Activated naive CD8-positive, alpha-beta T cell treated with anti-CD3 and anti-CD28 coated beads, Interleukin-2, amount 50 U/mL, for 16 hours (primary cell): ENCODE measurements around the gene RAPGEF6.
"Not testable (repeated sequence)": the region's sequence is repeated elsewhere in the genome, so short reads cannot be mapped to it uniquely, and the experiment has no call there.

Experiments used
- DNase-seq: peaks from one replicate; pipeline ENCODE4 v3.0.0-alpha.2; 2020; ENCODE audit warnings: low read depth, low spot score

The RAPGEF6 gene

GRCh38 chr5:131634996-131635683 is at the start of gene RAPGEF6:
Gene RAPGEF6, minus strand, starts transcription at chr5:131635229. Its CDS starts 199 bp downstream, at chr5:131635030.
- peak; percentile 94 for DNase-seq

- DNase-seq = no peak
Observed at GRCh38 chr5:131684595-131684994, 49.6 kb upstream of the RAPGEF6 start.

GRCh38 chr5:131684051-131684450 is 49.0 kb upstream of the RAPGEF6 start:
- DNase-seq = no peak

GRCh38 chr5:131682826-131683225 is 47.8 kb upstream of the RAPGEF6 start:
- no peak for DNase-seq

GRCh38 chr5:131682175-131682574 is 47.1 kb upstream of the RAPGEF6 start:
- no peak for DNase-seq

- no peak for DNase-seq
Observed at GRCh38 chr5:131679911-131680310, 44.9 kb upstream of the RAPGEF6 start.

- not testable (repeated sequence) for DNase-seq
Observed at GRCh38 chr5:131678273-131678672, 43.2 kb upstream of the RAPGEF6 start.

GRCh38 chr5:131677115-131677514 is 42.1 kb upstream of the RAPGEF6 start:
- DNase-seq = no peak

GRCh38 chr5:131672776-131673175 is 37.7 kb upstream of the RAPGEF6 start:
- no peak for DNase-seq

GRCh38 chr5:131671994-131672655 is 37.1 kb upstream of the RAPGEF6 start:
- DNase-seq = no peak

- no peak for DNase-seq
Observed at GRCh38 chr5:131671409-131671808, 36.4 kb upstream of the RAPGEF6 start.

GRCh38 chr5:131664929-131665328 is 29.9 kb upstream of the RAPGEF6 start:
- DNase-seq = no peak

GRCh38 chr5:131661933-131662332 is 26.9 kb upstream of the RAPGEF6 start:
- DNase-seq = no peak

- no peak for DNase-seq
Observed at GRCh38 chr5:131659841-131660240, 24.8 kb upstream of the RAPGEF6 start.

- no peak for DNase-seq
Observed at GRCh38 chr5:131659290-131659689, 24.3 kb upstream of the RAPGEF6 start.

- no peak for DNase-seq
Observed at GRCh38 chr5:131654776-131655175, 19.7 kb upstream of the RAPGEF6 start.

GRCh38 chr5:131654309-131654708 is 19.3 kb upstream of the RAPGEF6 start:
- DNase-seq = no peak

GRCh38 chr5:131649161-131649560 is 14.1 kb upstream of the RAPGEF6 start:
- no peak for DNase-seq

GRCh38 chr5:131647048-131647769 is 12.2 kb upstream of the RAPGEF6 start:
- no peak for DNase-seq

- no peak for DNase-seq
Observed at GRCh38 chr5:131644822-131645221, 9.8 kb upstream of the RAPGEF6 start.

GRCh38 chr5:131644370-131644769 is 9.3 kb upstream of the RAPGEF6 start:
- no peak for DNase-seq

- no peak for DNase-seq
Observed at GRCh38 chr5:131641494-131641893, 6.5 kb upstream of the RAPGEF6 start.
